HCT116 (cell line): ENCODE data around the gene GPR4. TPM values are rescaled to one million over a fixed set of nuclear protein-coding genes. Genes with fewer than 3 reads are reported as not detected.
"Not testable (repeated sequence)": the region's sequence is repeated elsewhere in the genome, so short reads cannot be mapped to it uniquely, and the experiment has no call there.

Source experiments
- ATAC-seq: fragments of 200-7000 bp; cut with Tn5 transposase; 2 replicates; pipeline ENCODE4 v1.9.1; 2020; ENCODE audit warnings: mild to moderate bottlenecking, moderate library complexity
- BruUV-seq: library from RNA; stranded (reverse); fragments of 400-500 nt; replicated peaks from 2 replicates; lab custom pipeline; 2021; lab: Mats Ljungman, UMichigan
- CTCF ChIA-PET: fragments of 300-600 bp; sonication (Branson Sonifier 250); formaldehyde crosslinking; loops from one replicate; lab custom pipeline; 2021; ENCODE audit warnings: antibody characterized with exemption; lab: Charles Lee
- POLR2A ChIA-PET: fragments of 300-600, 350-600 bp; sonication (Branson Sonifier 250); formaldehyde crosslinking; loops from one replicate; lab custom pipeline; 2021; ENCODE audit warnings: antibody characterized with exemption; lab: Charles Lee
- RAD21 ChIA-PET, 2 experiments: fragments of 300-600 bp; sonication (Branson Sonifier 250); formaldehyde crosslinking; loops; one replicate each; lab custom pipeline; 2023; ENCODE audit warnings: low total read pairs in 2 of 2; ENCODE audit not compliant: uncharacterized antibody in 2 of 2, unreplicated experiment in 2 of 2, low non-redundant PET in 1 of 2; lab: Charles Lee
- DNase-seq: peaks from one replicate; pipeline ENCODE4 v3.0.0-alpha.2; 2010; ENCODE audit warnings: low read depth, low spot score
- H2AFZ ChIP-seq: fragments of 200-600 bp; shearing (Covaris generic), sonication (generic); 2 replicates; pipeline ENCODE4 v1.6.1; 2017; ENCODE audit warnings: low read depth, mixed run types, mixed read lengths, antibody characterized with exemption, low read length; ENCODE audit not compliant: poor library complexity, severe bottlenecking
- H3K27ac ChIP-seq: 2 replicates; pipeline ENCODE4 v1.5.1; 2012; ENCODE audit warnings: low read depth, low read length
- H3K27me3 ChIP-seq: fragments of 200-600 bp; sonication (generic); 2 replicates; pipeline ENCODE4 v1.6.1; 2016; ENCODE audit warnings: mixed run types, low read length, mixed read lengths; ENCODE audit not compliant: insufficient read depth
- H3K36me3 ChIP-seq, 2 experiments: fragments of 200-500 bp in 1 of 2; fragments of 200-600 bp in 1 of 2; sonication (Bioruptor generic) in 1 of 2; sonication (generic) in 1 of 2; 2 replicates each; pipeline versions ENCODE4 v1.5.1 to v1.6.1; 2014 to 2016; ENCODE audit warnings: low read length in 2 of 2, inconsistent platforms in 1 of 2, mixed read lengths in 1 of 2, mixed run types in 1 of 2; ENCODE audit not compliant: insufficient read depth in 2 of 2, control insufficient read depth in 1 of 2
- H3K4me1 ChIP-seq, 2 experiments: fragments of 200-600 bp in 1 of 2; sonication (generic) in 1 of 2; 2 replicates each; pipeline versions ENCODE4 v1.5.1 to v1.6.1; 2012 to 2017; ENCODE audit warnings: low read length in 2 of 2, inconsistent platforms in 1 of 2, mild to moderate bottlenecking in 1 of 2, mixed read lengths in 1 of 2, mixed run types in 1 of 2, moderate library complexity in 1 of 2; ENCODE audit not compliant: insufficient read depth in 2 of 2, control insufficient read depth in 1 of 2
- H3K4me2 ChIP-seq: fragments of 200-600 bp; sonication (generic); 2 replicates; pipeline ENCODE4 v1.6.1; 2017; ENCODE audit warnings: mixed run types, low read length, mixed read lengths
- H3K4me3 ChIP-seq, 2 experiments: fragments of 200-600 bp in 1 of 2; sonication (generic) in 1 of 2; replicated peaks in 1 of 2; 2 replicates each; pipeline ENCODE4 v1.5.1; 2011 to 2016; ENCODE audit warnings: low read length in 2 of 2, control low read depth in 1 of 2, low read depth in 1 of 2, mild to moderate bottlenecking in 1 of 2, mixed read lengths in 1 of 2, mixed run types in 1 of 2
- H3K79me2 ChIP-seq: fragments of 200-600 bp; sonication (generic); 2 replicates; pipeline ENCODE4 v1.6.1; 2017; ENCODE audit warnings: mild to moderate bottlenecking, mixed run types, low read length, moderate library complexity, mixed read lengths; ENCODE audit not compliant: insufficient read depth
- H3K9ac ChIP-seq: fragments of 200-600 bp; sonication (generic); 2 replicates; pipeline ENCODE4 v1.6.1; 2016; ENCODE audit warnings: low read length, mixed read lengths
- H3K9me2 ChIP-seq: fragments of 200-600 bp; sonication (generic), shearing (Covaris generic); 2 replicates; pipeline ENCODE4 v1.6.1; 2017; ENCODE audit warnings: mixed run types, mild to moderate bottlenecking, moderate library complexity; ENCODE audit not compliant: insufficient read depth
- H3K9me3 ChIP-seq, 2 experiments: fragments of 200-500 bp in 1 of 2; fragments of 200-600 bp in 1 of 2; sonication (Bioruptor generic) in 1 of 2; sonication (generic) in 1 of 2; 2 replicates each; pipeline ENCODE4 v1.6.1; 2014 to 2017; ENCODE audit warnings: low read length in 2 of 2, mixed read lengths in 2 of 2, inconsistent platforms in 1 of 2, low read depth in 1 of 2, mild to moderate bottlenecking in 1 of 2, mixed run types in 1 of 2, moderate library complexity in 1 of 2; ENCODE audit not compliant: control insufficient read depth in 1 of 2, insufficient read depth in 1 of 2
- H4K20me1 ChIP-seq: fragments of 200-600 bp; sonication (generic), shearing (Covaris generic); 2 replicates; pipeline ENCODE4 v1.6.1; 2017; ENCODE audit warnings: mixed run types, mild to moderate bottlenecking, moderate library complexity; ENCODE audit not compliant: insufficient read depth
- CBX3 ChIP-seq: IDR thresholded peaks from 2 replicates; pipeline ENCODE4 v1.6.1; 2012; ENCODE audit warnings: low read depth
- CTCF ChIP-seq, 3 experiments: fragments of 200-600 bp in 1 of 3; sonication (generic) in 1 of 3; IDR thresholded peaks in 2 of 3; conservative IDR thresholded peaks in 1 of 3; 2 replicates each; pipeline ENCODE4 v1.5.1; 2012 to 2017; ENCODE audit warnings: low read depth in 2 of 3, low read length in 2 of 3, antibody characterized with exemption in 1 of 3, borderline replicate concordance in 1 of 3, control low read depth in 1 of 3, mild to moderate bottlenecking in 1 of 3, mixed read lengths in 1 of 3, mixed run types in 1 of 3, moderate library complexity in 1 of 3; ENCODE audit not compliant: insufficient read depth in 1 of 3
- EGR1 ChIP-seq: IDR thresholded peaks from 2 replicates; pipeline ENCODE4 v1.6.1; 2012; ENCODE audit warnings: low read depth
- EZH2 ChIP-seq: fragments of 200-600 bp; sonication (generic); IDR thresholded peaks from 2 replicates; pipeline ENCODE4 v1.6.1; 2017; ENCODE audit warnings: antibody characterized with exemption, mixed run types
- JUND ChIP-seq: IDR thresholded peaks from 2 replicates; pipeline ENCODE4 v1.6.1; 2012
- MAX ChIP-seq: IDR thresholded peaks from 2 replicates; pipeline ENCODE4 v1.6.1; 2012
- POLR2A ChIP-seq: IDR thresholded peaks from 2 replicates; pipeline ENCODE4 v1.7.0; 2011; ENCODE audit warnings: borderline replicate concordance; ENCODE audit not compliant: insufficient read depth, insufficient read length; ENCODE audit errors: extremely low read depth
- POLR2AphosphoS5 ChIP-seq: IDR thresholded peaks from 2 replicates; pipeline ENCODE4 v1.6.1; 2011; ENCODE audit warnings: mild to moderate bottlenecking, low read depth, low read length, moderate library complexity
- SP1 ChIP-seq: IDR thresholded peaks from 2 replicates; pipeline ENCODE4 v1.6.1; 2012; ENCODE audit warnings: low read depth
- SRF ChIP-seq: IDR thresholded peaks from 2 replicates; pipeline ENCODE4 v1.6.1; 2012; ENCODE audit warnings: low read depth
- TCF7L2 ChIP-seq: IDR thresholded peaks from 2 replicates; pipeline ENCODE4 v1.7.0; 2011; ENCODE audit warnings: borderline replicate concordance, inconsistent platforms; ENCODE audit not compliant: insufficient read depth, insufficient read length; ENCODE audit errors: extremely low read depth
- YY1 ChIP-seq: IDR thresholded peaks from 2 replicates; pipeline ENCODE4 v1.6.1; 2011; ENCODE audit warnings: low read length, low read depth, moderate library complexity, mild to moderate bottlenecking; ENCODE audit not compliant: insufficient replicate concordance; ENCODE audit errors: extremely low read depth
- ZBTB33 ChIP-seq: IDR thresholded peaks from 2 replicates; pipeline ENCODE4 v1.6.1; 2011; ENCODE audit warnings: mild to moderate bottlenecking, low read length, moderate library complexity; ENCODE audit not compliant: insufficient replicate concordance; ENCODE audit errors: extremely low read depth
- ZFX ChIP-seq: fragments of 450-650 bp; IDR thresholded peaks from 2 replicates; pipeline ENCODE4 v1.6.1; 2017
- ZNF274 ChIP-seq: fragments of 200-500 bp; sonication (Bioruptor generic); IDR thresholded peaks from 2 replicates; pipeline ENCODE4 v1.6.1; 2014; ENCODE audit warnings: mild to moderate bottlenecking, low read depth, low read length, inconsistent platforms
- intact Hi-C: fragments of 100-400 bp; cut with micrococcal nuclease; formaldehyde crosslinking; loops from 2 replicates; pipeline ENCODE4 v1.10.0; 2022
- total RNA-seq: library from RNA; stranded (reverse); gene quantifications from one replicate; pipeline ENCODE4 v1.2.1, GENCODE V29; 2021; ENCODE audit not compliant: unreplicated experiment

GPR4 gene
- total RNA-seq, 1 experiment from 2014 or later = 0.10 TPM

GRCh38 chr19:45615795-45616703, 14.0 kb upstream of the GPR4 start:
- H3K27ac ChIP-seq = peak overlapping the region; percentile 98
- H3K4me3 ChIP-seq = peak overlapping the region; percentile 43 to 52
- intact Hi-C loops = loop anchor here (2.0 kb wide), 1 partner anchor 15 kb away; no protein-coding TSS in a partner anchor
- H4K20me1 ChIP-seq = no peaks in the 10 kb centered on the region
- RAD21 ChIA-PET = interaction anchor here (0.7 to 1.6 kb wide), 4 partner anchors 25 to 76 kb away, joined by 3 to 7 read pairs (median 3); partner anchors contain the start of genes QPCTL (in 1 of the 2) and SNRPD2 (in 1 of the 2)
- POLR2A ChIA-PET = interaction anchor here (0.6 to 3.4 kb wide), 14 partner anchors 11 to 1610 kb away, joined by 3 to 54 read pairs (median 6); partner anchors contain the start of genes EML2, OPA3 and SIX5
- peak; percentile 97 for DNase-seq
- no peaks in the 10 kb centered on the region for H3K9me2 ChIP-seq
- no peaks in the 10 kb centered on the region for H3K79me2 ChIP-seq
- H3K4me1 ChIP-seq = peaks cover 30 to 38% of the 10 kb centered on the region in 2 experiments
- CTCF ChIA-PET = interaction anchor here (1.0 to 4.8 kb wide), 7 partner anchors 15 to 177 kb away, joined by 4 to 45 read pairs (median 7); partner anchors contain the start of genes EML2, QPCTL and SNRPD2
- TF ChIP-seq SRF = no peak
- no peak for TF ChIP-seq ZNF274
- TF ChIP-seq EZH2 = no peak
- TF ChIP-seq ZBTB33 = no peak
- no peak for TF ChIP-seq CTCF (IDR thresholded peaks at IDR 0.05 in 2 of 3, conservative IDR thresholded peaks at IDR 0.05 in 1 of 3; ENCODE audit: borderline replicate concordance in 1 of 3, insufficient read depth in 1 of 3, low read depth in 2 of 3, low read length in 2 of 3)
- no peak for TF ChIP-seq YY1
- no peak for TF ChIP-seq EGR1
- peak; percentile 73 for TF ChIP-seq POLR2AphosphoS5
- peak; percentile 37; the same call in 1 of the 2 replicates for TF ChIP-seq ZFX
- TF ChIP-seq SP1 = peak; percentile 84
- TF ChIP-seq POLR2A = peak; percentile 66
- TF ChIP-seq JUND = no peak
- peak; percentile 23 for TF ChIP-seq TCF7L2
- peak; percentile 86 for TF ChIP-seq MAX
- TF ChIP-seq CBX3 = 0 out of 2 replicates have a peak, but pooled peaks have one; percentile 9
- H3K27me3 ChIP-seq = no peaks in the 10 kb centered on the region
- TSS peak; percentile 69 for BruUV-seq
- no peaks in the 10 kb centered on the region for H3K9me3 ChIP-seq
- peaks cover 12 to 23% of the 10 kb centered on the region in 2 experiments; a peak in 3 of 4 replicates for H3K36me3 ChIP-seq
- peak overlapping the region; percentile 78 for H3K4me2 ChIP-seq
- ATAC-seq = peak; percentile 88
- peak overlapping the region; percentile 63 for H3K9ac ChIP-seq
- H2AFZ ChIP-seq = no peak overlapping the region

- DNase-seq, BruUV-seq, H3K79me2 ChIP-seq, H2AFZ ChIP-seq, H3K9me3 ChIP-seq, H4K20me1 ChIP-seq, ATAC-seq, H3K9me2 ChIP-seq, H3K27me3 ChIP-seq, intact Hi-C loops: not testable (repeated sequence)
- Histone ChIP-seq H3K27ac (peak overlapping the region; percentile 98), H3K4me3 (peak overlapping the region; percentile 10 to 49; a peak in 3 of 4 replicates), H3K4me2 (peak overlapping the region; percentile 84), H3K4me1 (peaks cover 30 to 38% of the 10 kb centered on the region in 2 experiments), H3K36me3 (peaks cover 4 to 23% of the 10 kb centered on the region in 2 experiments; a peak in 3 of 4 replicates), H3K9ac (peak overlapping the region; percentile 65)
- CTCF ChIA-PET = interaction anchor here (1.6 to 4.8 kb wide), 3 partner anchors 26 to 176 kb away, joined by 5 to 45 read pairs (median 7); partner anchors contain the start of genes EML2, QPCTL and SNRPD2
- RAD21 ChIA-PET = interaction anchor here in 1 of 2 experiments (0.9 kb wide), 1 partner anchor 56 kb away, joined by 3 read pairs; no protein-coding TSS in a partner anchor
- POLR2A ChIA-PET = interaction anchor here (1.1 to 3.4 kb wide), 11 partner anchors 11 to 174 kb away, joined by 3 to 54 read pairs (median 7); partner anchors contain the start of genes EML2, FOSB, OPA3 and SIX5
Observed at GRCh38 chr19:45615056-45615455, 13.0 kb upstream of the GPR4 start.
